Smooth muscle cell (in vitro differentiated cells): ENCODE data around the gene AKAP7. TPM values are rescaled to one million over a fixed set of nuclear protein-coding genes. Genes with fewer than 3 reads are reported as not detected.

Source experiments
- DNase-seq: peaks from one replicate; lab custom pipeline; 2025; ENCODE audit not compliant: unreplicated experiment; lab: John Stamatoyannopoulos, UW
- H2AFZ ChIP-seq: fragments of 200-600 bp; sonication (generic); 2 replicates; pipeline ENCODE4 v1.6.0; 2016; ENCODE audit warnings: antibody characterized with exemption, low read depth, mild to moderate bottlenecking
- H3F3A ChIP-seq: fragments of 200-600 bp; sonication (generic); 2 replicates; pipeline ENCODE4 v1.6.0; 2017; ENCODE audit warnings: antibody characterized with exemption, low read depth
- H3K27ac ChIP-seq: fragments of 200-600 bp; sonication (generic); 2 replicates; pipeline ENCODE4 v1.5.1; 2016; ENCODE audit warnings: low read depth, mild to moderate bottlenecking
- H3K27me3 ChIP-seq: fragments of 200-600 bp; sonication (generic); 2 replicates; pipeline ENCODE4 v1.6.1; 2016; ENCODE audit warnings: low read depth, mild to moderate bottlenecking
- H3K36me3 ChIP-seq: fragments of 200-600 bp; sonication (generic); 2 replicates; pipeline ENCODE4 v1.5.1; 2016; ENCODE audit warnings: low read depth
- H3K4me1 ChIP-seq: fragments of 200-600 bp; sonication (generic); 2 replicates; pipeline ENCODE4 v1.5.1; 2016; ENCODE audit warnings: low read depth
- H3K4me2 ChIP-seq: fragments of 200-600 bp; sonication (generic); 2 replicates; pipeline ENCODE4 v1.6.0; 2016; ENCODE audit warnings: mild to moderate bottlenecking
- H3K4me3 ChIP-seq: fragments of 200-600 bp; sonication (generic); 2 replicates; pipeline ENCODE4 v1.5.1; 2016; ENCODE audit warnings: mild to moderate bottlenecking
- H3K79me2 ChIP-seq: fragments of 200-600 bp; sonication (generic); 2 replicates; pipeline ENCODE4 v1.6.0; 2016; ENCODE audit warnings: low read depth, mild to moderate bottlenecking
- H3K9ac ChIP-seq: fragments of 200-600 bp; sonication (generic); 2 replicates; pipeline ENCODE4 v1.6.0; 2016; ENCODE audit warnings: low read depth
- H3K9me3 ChIP-seq: fragments of 200-600 bp; sonication (generic); replicated peaks from 2 replicates; pipeline ENCODE4 v1.5.1; 2016; ENCODE audit warnings: low read depth
- H4K20me1 ChIP-seq: fragments of 200-600 bp; sonication (generic); 2 replicates; pipeline ENCODE4 v1.6.0; 2016; ENCODE audit warnings: low read depth
- WGBS: methylation state at CpG from one replicate; pipeline ENCODE4 v1.1.7; 2016; ENCODE audit warnings: low lambda C conversion rate; 5-methylcytosine and 5-hydroxymethylcytosine counted together
- polyA plus RNA-seq: library from polyadenylated mRNA; unstranded; fragments of >200 nt; fragmentation: Nextera tagmentation; extraction: Ambion mirVana; gene quantifications from 2 replicates; pipeline ENCODE4 v1.2.1, GENCODE V29; 2016
- total RNA-seq: library from RNA; depleted of rRNA; stranded (reverse); fragments of >200 nt; gene quantifications from 2 replicates; pipeline ENCODE4 v1.2.3, GENCODE V29; 2014
- TF ChIP-seq, protein P1 (sequence below): fragments of 200-600 bp; sonication (generic); IDR thresholded peaks from 2 replicates; pipeline ENCODE4 v1.5.1; 2017; ENCODE audit warnings: borderline replicate concordance, mild to moderate bottlenecking, antibody characterized with exemption; ENCODE audit not compliant: insufficient read depth, poor library complexity, severe bottlenecking

Gene AKAP7
- total and polyA plus RNA-seq, 2 experiments from 2014 or later: 2.0 to 6.5 TPM

DNA sequence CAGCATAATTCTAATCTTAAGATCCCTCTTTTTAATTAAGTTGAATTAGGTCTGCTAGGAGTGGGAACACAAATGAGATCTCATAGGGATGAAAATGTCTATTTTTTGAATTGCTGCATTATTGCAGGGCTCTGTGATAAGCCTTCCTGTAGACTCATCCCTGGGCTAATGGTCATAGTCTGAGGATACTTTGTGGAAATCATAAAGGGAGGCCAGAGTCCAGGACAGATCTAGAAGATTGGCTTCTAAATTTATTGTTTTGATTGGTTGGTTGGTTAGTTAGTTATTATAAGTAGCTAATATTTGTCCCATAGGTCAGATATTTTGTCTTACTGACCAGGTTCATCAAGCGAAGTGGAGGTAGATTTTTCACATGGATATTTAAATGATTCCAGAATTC, 142.3 kb downstream of the AKAP7 start:
- Histone ChIP-seq H3K27me3 (no peaks in the 10 kb centered on the region), H3F3A (no peaks in the 10 kb centered on the region), H3K9ac (no peak overlapping the region), H3K9me3 (no peaks in the 10 kb centered on the region), H3K79me2 (no peaks in the 10 kb centered on the region), H2AFZ (no peak overlapping the region), H3K27ac (no peak overlapping the region), H3K4me2 (no peak overlapping the region), H4K20me1 (no peaks in the 10 kb centered on the region), H3K4me1 (no peaks in the 10 kb centered on the region), H3K4me3 (no peak overlapping the region), H3K36me3 (no peaks in the 10 kb centered on the region)
- WGBS: 97% methylated on average over 1 of the region's 1 CpG
- TF ChIP-seq, protein P1, sequence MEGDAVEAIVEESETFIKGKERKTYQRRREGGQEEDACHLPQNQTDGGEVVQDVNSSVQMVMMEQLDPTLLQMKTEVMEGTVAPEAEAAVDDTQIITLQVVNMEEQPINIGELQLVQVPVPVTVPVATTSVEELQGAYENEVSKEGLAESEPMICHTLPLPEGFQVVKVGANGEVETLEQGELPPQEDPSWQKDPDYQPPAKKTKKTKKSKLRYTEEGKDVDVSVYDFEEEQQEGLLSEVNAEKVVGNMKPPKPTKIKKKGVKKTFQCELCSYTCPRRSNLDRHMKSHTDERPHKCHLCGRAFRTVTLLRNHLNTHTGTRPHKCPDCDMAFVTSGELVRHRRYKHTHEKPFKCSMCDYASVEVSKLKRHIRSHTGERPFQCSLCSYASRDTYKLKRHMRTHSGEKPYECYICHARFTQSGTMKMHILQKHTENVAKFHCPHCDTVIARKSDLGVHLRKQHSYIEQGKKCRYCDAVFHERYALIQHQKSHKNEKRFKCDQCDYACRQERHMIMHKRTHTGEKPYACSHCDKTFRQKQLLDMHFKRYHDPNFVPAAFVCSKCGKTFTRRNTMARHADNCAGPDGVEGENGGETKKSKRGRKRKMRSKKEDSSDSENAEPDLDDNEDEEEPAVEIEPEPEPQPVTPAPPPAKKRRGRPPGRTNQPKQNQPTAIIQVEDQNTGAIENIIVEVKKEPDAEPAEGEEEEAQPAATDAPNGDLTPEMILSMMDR: no peak
- no peak for DNase-seq

DNA sequence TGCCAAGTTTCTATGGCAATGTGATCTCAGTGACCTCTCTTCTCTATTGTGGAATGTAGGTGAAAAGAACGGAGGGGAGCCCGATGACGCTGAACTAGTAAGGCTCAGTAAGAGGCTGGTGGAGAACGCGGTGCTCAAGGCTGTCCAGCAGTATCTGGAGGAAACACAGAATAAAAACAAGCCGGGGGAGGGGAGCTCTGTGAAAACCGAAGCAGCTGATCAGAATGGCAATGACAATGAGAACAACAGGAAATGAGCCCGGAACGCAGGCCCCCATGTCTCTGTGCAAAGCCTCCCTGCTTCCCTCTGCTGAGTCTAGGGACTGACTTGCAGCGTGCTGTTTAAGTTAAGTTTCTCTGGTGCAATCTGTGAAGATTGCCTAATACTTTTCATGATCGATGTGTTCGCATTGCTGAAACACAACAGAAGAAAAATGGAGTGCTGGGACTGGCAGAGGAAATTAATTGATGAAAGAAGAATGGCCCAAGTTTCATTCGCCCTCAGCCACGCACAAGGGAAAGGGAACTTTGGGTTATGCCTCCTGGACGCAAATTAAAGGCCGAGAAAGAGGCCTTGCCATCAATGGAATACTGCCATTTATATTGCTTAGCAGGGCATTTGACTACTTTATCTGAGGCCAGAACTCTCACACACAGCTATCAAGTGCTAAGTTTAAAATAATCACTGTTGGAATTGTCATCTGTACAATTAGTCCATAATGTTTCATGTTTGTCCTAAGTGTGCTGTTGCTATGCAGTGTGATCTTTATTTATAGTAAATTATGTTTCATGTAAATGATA, 146.4 kb downstream of the AKAP7 start:
- no peak overlapping the region for H3K4me2 ChIP-seq

DNA sequence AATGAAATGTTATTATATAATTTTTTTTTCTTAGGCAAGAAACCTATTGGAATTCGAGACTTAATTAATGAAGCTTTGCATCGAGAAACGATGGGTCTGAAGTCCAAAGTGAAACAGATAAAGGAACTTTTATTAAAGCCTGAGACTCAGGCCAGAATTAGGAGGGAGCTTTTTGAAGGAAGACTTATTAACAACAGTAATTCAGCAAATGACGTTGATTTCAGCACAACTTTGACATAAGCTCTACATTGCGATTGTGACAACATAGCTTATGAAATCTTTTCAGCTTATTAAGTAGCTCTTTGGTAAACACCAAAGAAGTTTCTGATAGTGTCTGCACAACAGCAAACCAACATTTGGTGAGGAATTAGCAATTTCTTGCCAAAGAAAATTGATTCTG, 147.1 kb downstream of the AKAP7 start:
- no peak overlapping the region for H3K27ac ChIP-seq
- H3K4me1 ChIP-seq: no peaks in the 10 kb centered on the region
- H3K4me2 ChIP-seq: no peak overlapping the region
- H3K36me3 ChIP-seq: no peaks in the 10 kb centered on the region
- H4K20me1 ChIP-seq: no peaks in the 10 kb centered on the region
- no peaks in the 10 kb centered on the region for H3K27me3 ChIP-seq
- no peaks in the 10 kb centered on the region for H3K79me2 ChIP-seq
- no peak overlapping the region for H2AFZ ChIP-seq
- no peaks in the 10 kb centered on the region for H3F3A ChIP-seq
- H3K4me3 ChIP-seq: no peak overlapping the region
- H3K9ac ChIP-seq: no peak overlapping the region
- H3K9me3 ChIP-seq: no peaks in the 10 kb centered on the region
- TF ChIP-seq, protein P1: no peak
- WGBS: 95% methylated on average over 5 of the region's 5 CpGs
- DNase-seq: no peak

More for the DNA sequence above, 146.4 kb downstream of the AKAP7 start:
- Histone ChIP-seq H3K9me3 (no peaks in the 10 kb centered on the region), H3K9ac (no peak overlapping the region), H3K36me3 (no peaks in the 10 kb centered on the region), H3K27ac (no peak overlapping the region), H4K20me1 (no peaks in the 10 kb centered on the region), H3F3A (no peaks in the 10 kb centered on the region), H3K79me2 (no peaks in the 10 kb centered on the region), H2AFZ (no peak overlapping the region), H3K4me3 (no peak overlapping the region), H3K27me3 (no peaks in the 10 kb centered on the region), H3K4me1 (no peaks in the 10 kb centered on the region)
- 58% methylated on average over 16 of the region's 16 CpGs for WGBS
- DNase-seq: no peak
- TF ChIP-seq, protein P1: no peak
